ENCODE results near the gene SETD3.

GRCh38 chr14:99384450-99385417, 95.9 kb downstream of the SETD3 start:
- TF ChIP-seq CTCF (conservative IDR thresholded peaks at IDR 0.05 in 1 of 2, IDR thresholded peaks at IDR 0.05 in 1 of 2; ENCODE audit: extremely low read depth in 1 of 2, insufficient read depth in 1 of 2, low read depth in 1 of 2, low read length in 2 of 2) (no peak), EZH2 (IDR thresholded peaks at IDR 0.05; ENCODE audit: borderline replicate concordance, low read length) (no peak)
